ENCODE results near the gene CITED4.

Gene CITED4

GRCh38 chr1:40894455-40894854, 32.3 kb upstream of the CITED4 start:
- H3K27me3 ChIP-seq (ENCODE audit: control insufficient read depth, insufficient read depth, low read length) = no peaks in the 10 kb centered on the region
- no peaks in the 10 kb centered on the region for H3K4me1 ChIP-seq
- TF ChIP-seq CTCF (IDR thresholded peaks at IDR 0.05) = no peak
- no peaks in the 10 kb centered on the region for H3K9me3 ChIP-seq (ENCODE audit: control insufficient read depth, low read length)
- no peak overlapping the region for H3K4me3 ChIP-seq (ENCODE audit: low read depth, low read length)
- no peaks in the 10 kb centered on the region for H3K79me2 ChIP-seq
- no peak overlapping the region for H2AFZ ChIP-seq
- no peak overlapping the region for H3K4me2 ChIP-seq (ENCODE audit: low read length)
- H3K36me3 ChIP-seq (ENCODE audit: control insufficient read depth, insufficient read depth, low read length) = no peaks in the 10 kb centered on the region
- H3K9ac ChIP-seq = no peak overlapping the region
- H3K27ac ChIP-seq = no peak overlapping the region

GRCh38 chr1:40893946-40894345, 31.8 kb upstream of the CITED4 start:
- no peak overlapping the region for H3K27ac ChIP-seq
- H3K36me3 ChIP-seq (ENCODE audit: control insufficient read depth, insufficient read depth, low read length) = no peaks in the 10 kb centered on the region
- H3K9ac ChIP-seq = no peak overlapping the region
- H3K4me1 ChIP-seq = no peaks in the 10 kb centered on the region
- no peak overlapping the region for H2AFZ ChIP-seq
- no peaks in the 10 kb centered on the region for H3K79me2 ChIP-seq
- no peak overlapping the region for H3K4me2 ChIP-seq (ENCODE audit: low read length)
- TF ChIP-seq CTCF (IDR thresholded peaks at IDR 0.05) = no peak
- H3K27me3 ChIP-seq (ENCODE audit: control insufficient read depth, insufficient read depth, low read length) = no peaks in the 10 kb centered on the region
- no peak overlapping the region for H3K4me3 ChIP-seq (ENCODE audit: low read depth, low read length)
- H3K9me3 ChIP-seq (ENCODE audit: control insufficient read depth, low read length) = no peaks in the 10 kb centered on the region

- Histone ChIP-seq H3K79me2 (no peaks in the 10 kb centered on the region), H3K4me3 (ENCODE audit: low read depth, low read length) (no peak overlapping the region), H3K36me3 (ENCODE audit: control insufficient read depth, insufficient read depth, low read length) (no peaks in the 10 kb centered on the region), H3K9me3 (ENCODE audit: control insufficient read depth, low read length) (no peaks in the 10 kb centered on the region), H2AFZ (no peak overlapping the region), H3K4me2 (ENCODE audit: low read length) (no peak overlapping the region), H3K4me1 (no peaks in the 10 kb centered on the region), H3K27me3 (ENCODE audit: control insufficient read depth, insufficient read depth, low read length) (no peaks in the 10 kb centered on the region), H3K27ac (no peak overlapping the region), H3K9ac (no peak overlapping the region)
- TF ChIP-seq CTCF (IDR thresholded peaks at IDR 0.05) = no peak
Observed at GRCh38 chr1:40892354-40892753, 30.2 kb upstream of the CITED4 start.

GRCh38 chr1:40890771-40891170, 28.6 kb upstream of the CITED4 start:
- no peak for TF ChIP-seq CTCF (IDR thresholded peaks at IDR 0.05)
- Histone ChIP-seq H3K27me3 (ENCODE audit: control insufficient read depth, insufficient read depth, low read length) (no peaks in the 10 kb centered on the region), H3K9me3 (ENCODE audit: control insufficient read depth, low read length) (no peaks in the 10 kb centered on the region), H3K4me2 (ENCODE audit: low read length) (no peak overlapping the region), H3K27ac (no peak overlapping the region), H3K79me2 (no peaks in the 10 kb centered on the region), H3K4me1 (no peaks in the 10 kb centered on the region), H2AFZ (no peak overlapping the region), H3K4me3 (ENCODE audit: low read depth, low read length) (no peak overlapping the region), H3K9ac (no peak overlapping the region), H3K36me3 (ENCODE audit: control insufficient read depth, insufficient read depth, low read length) (no peaks in the 10 kb centered on the region)

- no peaks in the 10 kb centered on the region for H3K9me3 ChIP-seq (ENCODE audit: control insufficient read depth, low read length)
- no peak overlapping the region for H3K9ac ChIP-seq
- H3K79me2 ChIP-seq = no peaks in the 10 kb centered on the region
- no peak overlapping the region for H3K4me3 ChIP-seq (ENCODE audit: low read depth, low read length)
- H3K27me3 ChIP-seq (ENCODE audit: control insufficient read depth, insufficient read depth, low read length) = no peaks in the 10 kb centered on the region
- no peaks in the 10 kb centered on the region for H3K4me1 ChIP-seq
- H3K4me2 ChIP-seq (ENCODE audit: low read length) = no peak overlapping the region
- H2AFZ ChIP-seq = no peak overlapping the region
- H3K36me3 ChIP-seq (ENCODE audit: control insufficient read depth, insufficient read depth, low read length) = no peaks in the 10 kb centered on the region
- TF ChIP-seq CTCF (IDR thresholded peaks at IDR 0.05) = no peak
- no peak overlapping the region for H3K27ac ChIP-seq
Observed at GRCh38 chr1:40887652-40888051, 25.5 kb upstream of the CITED4 start.
